IMR-90 (cell line): ENCODE data around the gene SPATA12. TPM values are rescaled to one million over a fixed set of nuclear protein-coding genes. Genes with fewer than 3 reads are reported as not detected.

Experiments
- ATAC-seq: fragments of 200-7000 bp; cut with Tn5 transposase; 2 replicates; pipeline ENCODE4 v1.9.1; 2020; ENCODE audit warnings: low read depth, mild to moderate bottlenecking, moderate library complexity
- BruUV-seq: library from RNA; stranded (reverse); fragments of 400-500 nt; replicated peaks from 2 replicates; lab custom pipeline; 2021; lab: Mats Ljungman, UMichigan
- CTCF ChIA-PET: fragments of 300-600 bp; formaldehyde crosslinking; extraction: SDS; loops from one replicate; lab custom pipeline; 2021; ENCODE audit warnings: antibody characterized with exemption; lab: Yijun Ruan, JAX
- POLR2A ChIA-PET: fragments of 300-600 bp; sonication (Branson Sonifier 250); formaldehyde crosslinking; loops from one replicate; lab custom pipeline; 2022; ENCODE audit warnings: antibody characterized with exemption; ENCODE audit not compliant: unreplicated experiment; lab: Charles Lee
- DNase-seq: peaks from one replicate; pipeline ENCODE4 v3.0.0; 2013
- H2AFZ ChIP-seq: replicated peaks from 2 replicates; pipeline ENCODE3; 2013; ENCODE audit warnings: low read length, mild to moderate bottlenecking; ENCODE audit not compliant: poor library complexity
- H2AK5ac ChIP-seq: 2 replicates; pipeline ENCODE4 v1.6.1; 2013; ENCODE audit warnings: low read depth, low read length, inconsistent platforms
- H2AK9ac ChIP-seq: replicated peaks from 2 replicates; pipeline ENCODE3; 2013; ENCODE audit warnings: mild to moderate bottlenecking, low read depth, low read length, moderate library complexity; ENCODE audit not compliant: poor library complexity
- H2BK120ac ChIP-seq: 2 replicates; pipeline ENCODE4 v1.6.1; 2013; ENCODE audit warnings: low read depth, low read length, inconsistent platforms
- H2BK15ac ChIP-seq: 3 replicates; pipeline ENCODE4 v1.6.1; 2013; ENCODE audit warnings: low read depth, low read length, inconsistent platforms
- H2BK20ac ChIP-seq: 2 replicates; pipeline ENCODE4 v1.6.1; 2013; ENCODE audit warnings: low read depth, mild to moderate bottlenecking, inconsistent platforms, low read length, moderate library complexity
- H2BK5ac ChIP-seq: 2 replicates; pipeline ENCODE4 v1.6.1; 2013; ENCODE audit warnings: mild to moderate bottlenecking, low read depth, low read length, inconsistent platforms; ENCODE audit not compliant: poor library complexity, severe bottlenecking
- H3K14ac ChIP-seq: replicated peaks from 2 replicates; pipeline ENCODE4 v1.6.1; 2013; ENCODE audit warnings: low read depth, low read length, inconsistent platforms
- H3K18ac ChIP-seq: 2 replicates; pipeline ENCODE4 v1.6.1; 2013; ENCODE audit warnings: low read depth, low read length, control low read depth
- H3K23ac ChIP-seq: 2 replicates; pipeline ENCODE4 v1.6.1; 2013; ENCODE audit warnings: low read depth, low read length, inconsistent platforms
- H3K27ac ChIP-seq: 2 replicates; pipeline ENCODE4 v1.5.1; 2013; ENCODE audit warnings: mild to moderate bottlenecking, control low read depth, low read length; ENCODE audit not compliant: insufficient read depth
- H3K27me3 ChIP-seq: 2 replicates; pipeline ENCODE4 v1.6.1; 2013; ENCODE audit warnings: low read length; ENCODE audit not compliant: control insufficient read depth, insufficient read depth
- H3K36me3 ChIP-seq: 2 replicates; pipeline ENCODE4 v1.6.1; 2013; ENCODE audit warnings: low read length, mixed read lengths; ENCODE audit not compliant: control insufficient read depth, insufficient read depth
- H3K4ac ChIP-seq: 2 replicates; pipeline ENCODE4 v1.6.1; 2013; ENCODE audit warnings: low read depth, low read length, inconsistent platforms
- H3K4me1 ChIP-seq: 2 replicates; pipeline ENCODE4 v1.6.1; 2013; ENCODE audit warnings: low read length, mixed read lengths; ENCODE audit not compliant: control insufficient read depth, insufficient read depth
- H3K4me2 ChIP-seq: 2 replicates; pipeline ENCODE4 v1.6.1; 2013; ENCODE audit warnings: low read depth, mild to moderate bottlenecking, control low read depth, low read length, moderate library complexity
- H3K4me3 ChIP-seq: 2 replicates; pipeline ENCODE4 v1.5.1; 2013; ENCODE audit warnings: low read depth, mild to moderate bottlenecking, control low read depth, low read length, moderate library complexity; ENCODE audit not compliant: insufficient read depth
- H3K56ac ChIP-seq: 2 replicates; pipeline ENCODE4 v1.6.1; 2013; ENCODE audit warnings: low read length, inconsistent platforms; ENCODE audit not compliant: insufficient read depth; ENCODE audit errors: extremely low read depth
- H3K79me1 ChIP-seq, 2 experiments: 2 replicates each; pipeline ENCODE4 v1.6.1; 2013; ENCODE audit warnings: low read length in 2 of 2, inconsistent platforms in 1 of 2, low read depth in 1 of 2
- H3K9ac ChIP-seq: 2 replicates; pipeline ENCODE4 v1.6.1; 2013; ENCODE audit warnings: low read depth, low read length, control low read depth
- H3K9me1 ChIP-seq: 2 replicates; pipeline ENCODE4 v1.6.1; 2013; ENCODE audit warnings: low read length, inconsistent platforms; ENCODE audit not compliant: insufficient read depth
- H3K9me3 ChIP-seq: 2 replicates; pipeline ENCODE4 v1.6.1; 2013; ENCODE audit warnings: low read length; ENCODE audit not compliant: control insufficient read depth, insufficient read depth
- H4K20me1 ChIP-seq: 2 replicates; pipeline ENCODE4 v1.6.1; 2013; ENCODE audit warnings: low read length, inconsistent platforms; ENCODE audit not compliant: insufficient read depth
- H4K5ac ChIP-seq: 2 replicates; pipeline ENCODE4 v1.6.1; 2013; ENCODE audit warnings: mild to moderate bottlenecking, low read depth, low read length, control low read depth
- H4K8ac ChIP-seq, 2 experiments: 2 replicates each; pipeline ENCODE4 v1.6.1; 2013; ENCODE audit warnings: low read depth in 2 of 2, low read length in 2 of 2, control low read depth in 1 of 2, inconsistent platforms in 1 of 2
- H4K91ac ChIP-seq: 2 replicates; pipeline ENCODE4 v1.6.1; 2013; ENCODE audit warnings: low read depth, low read length, inconsistent platforms; ENCODE audit not compliant: insufficient read depth
- CEBPB ChIP-seq: IDR thresholded peaks from 2 replicates; pipeline ENCODE4 v1.6.1; 2012; ENCODE audit warnings: low read depth, low read length, improper control_type of control experiment
- RFX5 ChIP-seq: IDR thresholded peaks from 2 replicates; pipeline ENCODE4 v1.8.0; 2012; ENCODE audit warnings: low read depth, mild to moderate bottlenecking, low read length, moderate library complexity
- WGBS, 2 experiments: methylation state at CpG; one replicate each; pipeline versions ENCODE4 v1.1.5 to v1.1.7; 2013; ENCODE audit warnings: missing lambda C conversion rate in 2 of 2; ENCODE audit not compliant: insufficient read length in 1 of 2; ENCODE audit errors: extremely low coverage in 2 of 2; 5-methylcytosine and 5-hydroxymethylcytosine counted together
- dilution Hi-C: fragments of 300-500 bp; cut with HindIII; formaldehyde crosslinking; loops from one replicate; pipeline ENCODE4 v1.14.3; 2018; ENCODE audit warnings: low sequenced_read_pairs; ENCODE audit not compliant: unreplicated experiment
- in situ Hi-C: fragments of 300-500 bp; cut with MboI; formaldehyde crosslinking; loops from 3 replicates; pipeline ENCODE4 v1.14.3; 2019; ENCODE audit warnings: low sequenced_read_pairs, inconsistent platforms, mixed read lengths
- intact Hi-C: fragments of 100-400 bp; cut with micrococcal nuclease; formaldehyde crosslinking; loops from 2 replicates; pipeline ENCODE4 v1.10.0; 2022
- polyA plus RNA-seq, 3 experiments: library from polyadenylated mRNA; depleted of rRNA; stranded (reverse); fragments of >200 nt; gene quantifications; 2 replicates each; pipeline ENCODE4 v1.2.3, GENCODE V29; 2012; ENCODE audit warnings: low replicate concordance in 1 of 3
- total RNA-seq: library from RNA; depleted of rRNA; stranded (reverse); fragments of >200 nt; gene quantifications from 2 replicates; pipeline ENCODE4 v1.2.3, GENCODE V29; 2012

SPATA12 gene
- total and polyA plus RNA-seq, 2 of the 4 experiments (the other 2 are of a cell fraction), result under 0.01 TPM; not detected in 1

DNA sequence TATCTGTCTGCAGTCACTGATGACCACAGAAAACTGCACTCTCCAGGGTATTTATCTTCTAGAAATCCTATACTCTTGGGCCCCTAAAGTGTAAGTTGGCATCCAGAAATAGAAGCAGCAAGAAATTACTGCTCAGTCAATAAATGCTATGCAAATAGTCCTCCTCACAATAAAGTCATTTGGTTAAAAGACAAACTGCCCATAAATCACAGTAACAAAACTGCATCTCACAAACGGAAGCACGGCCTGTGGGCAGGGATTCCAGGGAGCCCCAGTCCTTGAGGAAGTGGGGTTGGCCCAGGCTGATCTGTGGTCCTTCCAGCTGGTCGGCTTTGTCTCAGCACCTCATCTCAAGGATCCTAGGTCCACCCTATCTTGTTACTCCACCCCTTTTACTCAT is 29.7 kb upstream of the SPATA12 start:
- WGBS, 2 experiments, result no CpG with 5 or more reads among the region's 3 CpGs
- no peak overlapping the region for H3K9ac ChIP-seq
- intact Hi-C loops (no loop called here), in situ Hi-C loops (no loop called here), dilution Hi-C loops (no loop called here)
- no peak overlapping the region for H2AK9ac ChIP-seq
- no peaks in the 10 kb centered on the region for H3K36me3 ChIP-seq
- ChIA-PET POLR2A (no interaction called here), CTCF (no interaction called here)
- H4K91ac ChIP-seq, result no peak overlapping the region
- H3K27me3 ChIP-seq, result no peaks in the 10 kb centered on the region
- H3K18ac ChIP-seq, result no peak overlapping the region
- no peaks in the 10 kb centered on the region for H3K9me3 ChIP-seq
- H4K8ac ChIP-seq, result no peak overlapping the region
- H4K20me1 ChIP-seq, result no peaks in the 10 kb centered on the region
- H3K23ac ChIP-seq, result no peak overlapping the region; the same call in 1 of the 2 replicates
- H2BK120ac ChIP-seq, result no peak overlapping the region
- no peak overlapping the region for H2BK20ac ChIP-seq
- H3K4me3 ChIP-seq, result no peak overlapping the region
- DNase-seq (no peak), ATAC-seq (no peak)
- H2BK5ac ChIP-seq, result no peak overlapping the region
- H3K27ac ChIP-seq, result no peak overlapping the region
- H4K5ac ChIP-seq, result no peak overlapping the region
- H2AFZ ChIP-seq, result no peak overlapping the region
- BruUV-seq, result no TSS peak
- H3K79me1 ChIP-seq, result no peaks in the 10 kb centered on the region
- H2AK5ac ChIP-seq, result no peak overlapping the region
- no peak overlapping the region for H2BK15ac ChIP-seq
- H3K9me1 ChIP-seq, result no peaks in the 10 kb centered on the region
- H3K4ac ChIP-seq, result no peak overlapping the region
- H3K56ac ChIP-seq, result no peak overlapping the region
- H3K14ac ChIP-seq, result no peak overlapping the region
- TF ChIP-seq CEBPB, result no peak
- TF ChIP-seq RFX5, result no peak
- H3K4me2 ChIP-seq, result no peak overlapping the region
- H3K4me1 ChIP-seq, result no peaks in the 10 kb centered on the region; the same call in 1 of the 2 replicates
